ENCODE data around the gene GMPR2. TPM values are rescaled to one million over a fixed set of nuclear protein-coding genes. Genes with fewer than 3 reads are reported as not detected.

Gene GMPR2
- total and polyA plus RNA-seq, 2 experiments from 2014 or later = 60.6 to 70.6 TPM

GRCh38 chr14:24233538-24233866 is 773 bp downstream of the GMPR2 start:
- TF ChIP-seq POLR2AphosphoS5 (IDR thresholded peaks at IDR 0.05; ENCODE audit: low read depth) (no peak), ZNF331 (CRISPR knock-in tag; IDR thresholded peaks at IDR 0.05; ENCODE audit: low read depth) (no peak), ZNF114 (CRISPR knock-in tag; IDR thresholded peaks at IDR 0.05) (no peak), EZH2 (IDR thresholded peaks at IDR 0.05; ENCODE audit: low read depth, unreplicated experiment) (no peak), ZNF462 (CRISPR knock-in tag; IDR thresholded peaks at IDR 0.05) (no peak), STAT1 (IDR thresholded peaks at IDR 0.05; ENCODE audit: unreplicated experiment) (no peak)
- TF ChIP-seq, protein P1, sequence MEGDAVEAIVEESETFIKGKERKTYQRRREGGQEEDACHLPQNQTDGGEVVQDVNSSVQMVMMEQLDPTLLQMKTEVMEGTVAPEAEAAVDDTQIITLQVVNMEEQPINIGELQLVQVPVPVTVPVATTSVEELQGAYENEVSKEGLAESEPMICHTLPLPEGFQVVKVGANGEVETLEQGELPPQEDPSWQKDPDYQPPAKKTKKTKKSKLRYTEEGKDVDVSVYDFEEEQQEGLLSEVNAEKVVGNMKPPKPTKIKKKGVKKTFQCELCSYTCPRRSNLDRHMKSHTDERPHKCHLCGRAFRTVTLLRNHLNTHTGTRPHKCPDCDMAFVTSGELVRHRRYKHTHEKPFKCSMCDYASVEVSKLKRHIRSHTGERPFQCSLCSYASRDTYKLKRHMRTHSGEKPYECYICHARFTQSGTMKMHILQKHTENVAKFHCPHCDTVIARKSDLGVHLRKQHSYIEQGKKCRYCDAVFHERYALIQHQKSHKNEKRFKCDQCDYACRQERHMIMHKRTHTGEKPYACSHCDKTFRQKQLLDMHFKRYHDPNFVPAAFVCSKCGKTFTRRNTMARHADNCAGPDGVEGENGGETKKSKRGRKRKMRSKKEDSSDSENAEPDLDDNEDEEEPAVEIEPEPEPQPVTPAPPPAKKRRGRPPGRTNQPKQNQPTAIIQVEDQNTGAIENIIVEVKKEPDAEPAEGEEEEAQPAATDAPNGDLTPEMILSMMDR (conservative IDR thresholded peaks at IDR 0.05; ENCODE audit: low read depth in 2 of 2) = no peak
- Mint-ChIP-seq H3K4me3 (peak overlapping the region; percentile 91), H3K27ac (peak overlapping the region; percentile 95; the same call in 1 of the 2 replicates), H3K36me3 (ENCODE audit: low read depth) (peaks cover 31% of the 10 kb centered on the region), H3K4me1 (peaks cover 17% of the 10 kb centered on the region), H3K9me3 (no peaks in the 10 kb centered on the region), H3K27me3 (ENCODE audit: insufficient read depth, low read depth, poor library complexity) (peaks cover 7% of the 10 kb centered on the region)
- peaks cover 15% of the 10 kb centered on the region for H3K4me1 ChIP-seq (ENCODE audit: insufficient read depth)
- peaks cover 17% of the 10 kb centered on the region; the same call in 1 of the 2 replicates for H3K36me3 ChIP-seq (ENCODE audit: insufficient read depth)
- H4K20me1 ChIP-seq (replicated peaks; ENCODE audit: insufficient read depth) = peaks cover 10% of the 10 kb centered on the region
- ATAC-seq (no peak), DNase-seq (ENCODE audit: low spot score) (no peak)
- H3F3A ChIP-seq (replicated peaks; ENCODE audit: low read depth) = peaks cover 7% of the 10 kb centered on the region; the same call in 1 of the 2 replicates
- peak overlapping the region; percentile 81 for H3K4me3 ChIP-seq
- H3K79me2 ChIP-seq (replicated peaks; ENCODE audit: insufficient read depth) = peaks cover 47% of the 10 kb centered on the region
- peak overlapping the region; percentile 93 for H3K27ac ChIP-seq (ENCODE audit: low read depth)
- H3K27me3 ChIP-seq (ENCODE audit: insufficient read depth) = no peaks in the 10 kb centered on the region
- H3K4me2 ChIP-seq = peak overlapping the region; percentile 97
- peak overlapping the region; percentile 67; the same call in 1 of the 2 replicates for H2AFZ ChIP-seq
- H3K9me2 ChIP-seq (ENCODE audit: insufficient read depth) = no peaks in the 10 kb centered on the region
